SK-N-SH treated with all-trans-retinoic acid at 6 μM for 48 hours (cell line): ENCODE measurements around the gene FRMD4A.

Source experiments
- ARNTL ChIP-seq: fragments of 450-650 bp; formaldehyde crosslinking; IDR thresholded peaks from 2 replicates; pipeline ENCODE4 v1.5.0; 2020; ENCODE audit warnings: low read depth, mild to moderate bottlenecking, moderate library complexity, borderline replicate concordance
- ESRRG ChIP-seq: fragments of 250-450 bp; sonication (Bioruptor Pico); IDR thresholded peaks from 2 replicates; pipeline ENCODE4 v1.6.1; 2021; ENCODE audit warnings: mild to moderate bottlenecking
- OSR1 ChIP-seq: fragments of 250-450 bp; sonication (Bioruptor Pico); IDR thresholded peaks from 2 replicates; pipeline ENCODE4 v1.8.0; 2022; ENCODE audit warnings: moderate library complexity, mild to moderate bottlenecking, inconsistent platforms
- PPARA ChIP-seq: fragments of 250-450 bp; sonication (Bioruptor Pico); IDR thresholded peaks from 2 replicates; pipeline ENCODE4 v1.5.0; 2020; ENCODE audit warnings: mild to moderate bottlenecking, borderline replicate concordance
- RARB ChIP-seq: fragments of 250-450 bp; sonication (Bioruptor Pico); IDR thresholded peaks from 2 replicates; pipeline ENCODE4 v1.8.0; 2021; ENCODE audit warnings: mild to moderate bottlenecking, moderate library complexity
- TOX ChIP-seq: fragments of 250-450 bp; sonication (Bioruptor Pico); IDR thresholded peaks from 2 replicates; pipeline ENCODE4 v1.8.0; 2021; ENCODE audit warnings: mild to moderate bottlenecking, moderate library complexity, borderline replicate concordance
- ZFP3 ChIP-seq: fragments of 250-450 bp; sonication (Bioruptor Pico); IDR thresholded peaks from 2 replicates; pipeline ENCODE4 v1.5.0; 2020; ENCODE audit warnings: mild to moderate bottlenecking, moderate library complexity
- ZFP30 ChIP-seq: fragments of 450-650 bp; formaldehyde crosslinking; IDR thresholded peaks from 2 replicates; pipeline ENCODE4 v1.5.0; 2022; ENCODE audit warnings: mild to moderate bottlenecking, moderate library complexity
- ZNF70 ChIP-seq: fragments of 450-650 bp; formaldehyde crosslinking; IDR thresholded peaks from 2 replicates; pipeline ENCODE4 v1.5.0; 2020; ENCODE audit warnings: mild to moderate bottlenecking, moderate library complexity
- ZNF8 ChIP-seq: fragments of 450-650 bp; formaldehyde crosslinking; IDR thresholded peaks from 2 replicates; pipeline ENCODE4 v1.5.0; 2020; ENCODE audit warnings: mild to moderate bottlenecking, moderate library complexity
- TF ChIP-seq, protein P1 (sequence below): fragments of 250-450 bp; sonication (Bioruptor Pico); IDR thresholded peaks from 2 replicates; pipeline ENCODE4 v1.8.0; 2021; ENCODE audit warnings: low read depth, mild to moderate bottlenecking, moderate library complexity, borderline replicate concordance
- TF ChIP-seq, protein P2 (sequence below): fragments of 250-450 bp; sonication (Bioruptor Pico); IDR thresholded peaks from 2 replicates; pipeline ENCODE4 v1.8.0; 2020; ENCODE audit warnings: mild to moderate bottlenecking, moderate library complexity, borderline replicate concordance
- TF ChIP-seq, protein P3 (sequence below): fragments of 250-450 bp; sonication (Bioruptor Pico); IDR thresholded peaks from 2 replicates; pipeline ENCODE4 v1.5.1; 2021; ENCODE audit warnings: mild to moderate bottlenecking, moderate library complexity
- TF ChIP-seq, protein P4 (sequence below): fragments of 250-450 bp; sonication (Bioruptor Pico); IDR thresholded peaks from 2 replicates; pipeline ENCODE4 v1.5.1; 2020; ENCODE audit warnings: low read depth, mild to moderate bottlenecking, moderate library complexity

DNA sequence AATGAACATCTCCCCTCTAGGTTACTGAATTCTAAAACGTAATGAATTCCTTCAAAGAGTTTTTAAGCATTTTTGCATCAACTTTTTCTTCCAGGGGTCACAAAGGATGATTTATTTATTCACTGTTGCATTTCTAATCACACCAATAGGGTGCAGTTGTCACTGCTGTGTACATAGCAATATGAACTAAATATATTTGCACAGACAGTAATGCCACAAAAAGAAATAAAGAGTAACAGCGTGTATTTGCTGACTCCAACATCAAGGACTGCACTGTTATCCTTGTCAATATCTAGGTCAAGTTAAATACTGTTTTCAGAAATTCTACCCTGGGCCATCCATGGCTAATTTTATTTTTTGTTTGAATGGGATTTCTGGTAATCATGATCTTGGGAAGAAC, 138.0 kb downstream of the FRMD4A start:
- TF ChIP-seq OSR1 (no peak), ZFP30 (no peak), PPARA (CRISPR knock-in tag) (no peak), TOX (CRISPR knock-in tag) (no peak), RARB (CRISPR knock-in tag) (no peak), ZFP3 (CRISPR knock-in tag) (no peak), ESRRG (CRISPR knock-in tag) (no peak), ZNF70 (CRISPR knock-in tag) (no peak), ARNTL (no peak), ZNF8 (CRISPR knock-in tag) (no peak)
- TF ChIP-seq, protein P1, sequence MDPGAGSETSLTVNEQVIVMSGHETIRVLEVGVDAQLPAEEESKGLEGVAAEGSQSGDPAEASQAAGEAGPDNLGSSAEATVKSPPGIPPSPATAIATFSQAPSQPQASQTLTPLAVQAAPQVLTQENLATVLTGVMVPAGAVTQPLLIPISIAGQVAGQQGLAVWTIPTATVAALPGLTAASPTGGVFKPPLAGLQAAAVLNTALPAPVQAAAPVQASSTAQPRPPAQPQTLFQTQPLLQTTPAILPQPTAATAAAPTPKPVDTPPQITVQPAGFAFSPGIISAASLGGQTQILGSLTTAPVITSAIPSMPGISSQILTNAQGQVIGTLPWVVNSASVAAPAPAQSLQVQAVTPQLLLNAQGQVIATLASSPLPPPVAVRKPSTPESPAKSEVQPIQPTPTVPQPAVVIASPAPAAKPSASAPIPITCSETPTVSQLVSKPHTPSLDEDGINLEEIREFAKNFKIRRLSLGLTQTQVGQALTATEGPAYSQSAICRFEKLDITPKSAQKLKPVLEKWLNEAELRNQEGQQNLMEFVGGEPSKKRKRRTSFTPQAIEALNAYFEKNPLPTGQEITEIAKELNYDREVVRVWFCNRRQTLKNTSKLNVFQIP (CRISPR knock-in tag): no peak
- TF ChIP-seq, protein P2, sequence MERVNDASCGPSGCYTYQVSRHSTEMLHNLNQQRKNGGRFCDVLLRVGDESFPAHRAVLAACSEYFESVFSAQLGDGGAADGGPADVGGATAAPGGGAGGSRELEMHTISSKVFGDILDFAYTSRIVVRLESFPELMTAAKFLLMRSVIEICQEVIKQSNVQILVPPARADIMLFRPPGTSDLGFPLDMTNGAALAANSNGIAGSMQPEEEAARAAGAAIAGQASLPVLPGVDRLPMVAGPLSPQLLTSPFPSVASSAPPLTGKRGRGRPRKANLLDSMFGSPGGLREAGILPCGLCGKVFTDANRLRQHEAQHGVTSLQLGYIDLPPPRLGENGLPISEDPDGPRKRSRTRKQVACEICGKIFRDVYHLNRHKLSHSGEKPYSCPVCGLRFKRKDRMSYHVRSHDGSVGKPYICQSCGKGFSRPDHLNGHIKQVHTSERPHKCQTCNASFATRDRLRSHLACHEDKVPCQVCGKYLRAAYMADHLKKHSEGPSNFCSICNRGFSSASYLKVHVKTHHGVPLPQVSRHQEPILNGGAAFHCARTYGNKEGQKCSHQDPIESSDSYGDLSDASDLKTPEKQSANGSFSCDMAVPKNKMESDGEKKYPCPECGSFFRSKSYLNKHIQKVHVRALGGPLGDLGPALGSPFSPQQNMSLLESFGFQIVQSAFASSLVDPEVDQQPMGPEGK (CRISPR knock-in tag): no peak
- TF ChIP-seq, protein P3, sequence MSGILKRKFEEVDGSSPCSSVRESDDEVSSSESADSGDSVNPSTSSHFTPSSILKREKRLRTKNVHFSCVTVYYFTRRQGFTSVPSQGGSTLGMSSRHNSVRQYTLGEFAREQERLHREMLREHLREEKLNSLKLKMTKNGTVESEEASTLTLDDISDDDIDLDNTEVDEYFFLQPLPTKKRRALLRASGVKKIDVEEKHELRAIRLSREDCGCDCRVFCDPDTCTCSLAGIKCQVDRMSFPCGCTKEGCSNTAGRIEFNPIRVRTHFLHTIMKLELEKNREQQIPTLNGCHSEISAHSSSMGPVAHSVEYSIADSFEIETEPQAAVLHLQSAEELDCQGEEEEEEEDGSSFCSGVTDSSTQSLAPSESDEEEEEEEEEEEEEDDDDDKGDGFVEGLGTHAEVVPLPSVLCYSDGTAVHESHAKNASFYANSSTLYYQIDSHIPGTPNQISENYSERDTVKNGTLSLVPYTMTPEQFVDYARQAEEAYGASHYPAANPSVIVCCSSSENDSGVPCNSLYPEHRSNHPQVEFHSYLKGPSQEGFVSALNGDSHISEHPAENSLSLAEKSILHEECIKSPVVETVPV (CRISPR knock-in tag): no peak
- TF ChIP-seq, protein P4, sequence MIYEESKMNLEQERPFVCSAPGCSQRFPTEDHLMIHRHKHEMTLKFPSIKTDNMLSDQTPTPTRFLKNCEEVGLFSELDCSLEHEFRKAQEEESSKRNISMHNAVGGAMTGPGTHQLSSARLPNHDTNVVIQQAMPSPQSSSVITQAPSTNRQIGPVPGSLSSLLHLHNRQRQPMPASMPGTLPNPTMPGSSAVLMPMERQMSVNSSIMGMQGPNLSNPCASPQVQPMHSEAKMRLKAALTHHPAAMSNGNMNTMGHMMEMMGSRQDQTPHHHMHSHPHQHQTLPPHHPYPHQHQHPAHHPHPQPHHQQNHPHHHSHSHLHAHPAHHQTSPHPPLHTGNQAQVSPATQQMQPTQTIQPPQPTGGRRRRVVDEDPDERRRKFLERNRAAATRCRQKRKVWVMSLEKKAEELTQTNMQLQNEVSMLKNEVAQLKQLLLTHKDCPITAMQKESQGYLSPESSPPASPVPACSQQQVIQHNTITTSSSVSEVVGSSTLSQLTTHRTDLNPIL (CRISPR knock-in tag): no peak
